A673 (cell line): ENCODE measurements around the gene DDX31. TPM values are rescaled to one million over a fixed set of nuclear protein-coding genes. Genes with fewer than 3 reads are reported as not detected.

Experiments
- BruUV-seq: library from RNA; stranded (reverse); fragments of 400-500 nt; replicated peaks from 2 replicates; lab custom pipeline; 2021; lab: Mats Ljungman, UMichigan
- CTCF ChIA-PET: fragments of 300-600 bp; sonication (Branson Sonifier 250); formaldehyde crosslinking; loops from one replicate; lab custom pipeline; 2022; ENCODE audit warnings: antibody characterized with exemption; lab: Charles Lee
- POLR2A ChIA-PET: fragments of 300-600 bp; sonication (Branson Sonifier 250); formaldehyde crosslinking; loops from one replicate; lab custom pipeline; 2022; ENCODE audit warnings: antibody characterized with exemption; ENCODE audit not compliant: low non-redundant PET; lab: Charles Lee
- DNase-seq: peaks from one replicate; pipeline ENCODE4 v3.0.0-alpha.2; 2015; ENCODE audit warnings: low spot score
- H3K27ac ChIP-seq: fragments of 200-600 bp; sonication (generic); 2 replicates; pipeline ENCODE4 v1.5.1; 2016; ENCODE audit warnings: mixed run types, low read depth, mild to moderate bottlenecking, mixed read lengths, antibody characterized with exemption, low read length; ENCODE audit not compliant: poor library complexity, severe bottlenecking
- H3K27me3 ChIP-seq: fragments of 200-600 bp; sonication (generic); replicated peaks from 2 replicates; pipeline ENCODE4 v1.6.1; 2017; ENCODE audit warnings: mixed run types, low read depth, mild to moderate bottlenecking, mixed read lengths, antibody characterized with exemption, low read length; ENCODE audit not compliant: insufficient read depth, poor library complexity
- H3K36me3 ChIP-seq: fragments of 200-600 bp; sonication (generic); 2 replicates; pipeline ENCODE4 v1.6.1; 2016; ENCODE audit warnings: mixed run types, mild to moderate bottlenecking, mixed read lengths, antibody characterized with exemption, low read length; ENCODE audit not compliant: insufficient read depth, poor library complexity, severe bottlenecking
- H3K4me1 ChIP-seq: fragments of 200-600 bp; sonication (generic); 2 replicates; pipeline ENCODE4 v1.6.1; 2017; ENCODE audit warnings: mixed run types, mild to moderate bottlenecking, mixed read lengths, antibody characterized with exemption, low read length; ENCODE audit not compliant: insufficient read depth, poor library complexity, severe bottlenecking
- H3K4me3 ChIP-seq: fragments of 200-600 bp; sonication (generic); 2 replicates; pipeline ENCODE4 v1.5.1; 2016; ENCODE audit warnings: low read depth, mixed run types, mild to moderate bottlenecking, mixed read lengths, low read length; ENCODE audit not compliant: poor library complexity, severe bottlenecking
- H3K9me3 ChIP-seq: fragments of 200-600 bp; sonication (generic); 2 replicates; pipeline ENCODE4 v1.6.1; 2016; ENCODE audit warnings: mixed run types, low read depth, mild to moderate bottlenecking, mixed read lengths, antibody characterized with exemption, low read length; ENCODE audit not compliant: poor library complexity, severe bottlenecking
- CTCF ChIP-seq: fragments of 300-800, 200-600 bp; sonication (generic); conservative IDR thresholded peaks from 2 replicates; pipeline ENCODE4 v1.5.1; 2017; ENCODE audit warnings: low read depth, mild to moderate bottlenecking, antibody characterized with exemption, low read length, moderate library complexity, mixed read lengths
- EZH2 ChIP-seq: fragments of 200-600 bp; sonication (generic); IDR thresholded peaks from 2 replicates; pipeline ENCODE4 v1.6.1; 2017; ENCODE audit warnings: borderline replicate concordance, low read depth, mild to moderate bottlenecking, mixed read lengths, antibody characterized with exemption, low read length; ENCODE audit not compliant: poor library complexity, severe bottlenecking
- intact Hi-C: fragments of 100-400 bp; cut with micrococcal nuclease; formaldehyde crosslinking; loops from one replicate; pipeline ENCODE4 v1.10.0; 2022; ENCODE audit not compliant: unreplicated experiment
- total RNA-seq: library from RNA; stranded (reverse); gene quantifications from 2 replicates; pipeline ENCODE4 v1.2.3, GENCODE V29; 2021

Gene DDX31
- total RNA-seq, 1 experiment from 2014 or later: 34.2 TPM

GRCh38 chr9:132579427-132579798 lies 90.4 kb downstream of the DDX31 start:
- POLR2A ChIA-PET: no interaction called here
- intact Hi-C loops: loop anchor here (5.0 to 10.0 kb wide), 2 partner anchors 225 to 822 kb away; no protein-coding TSS in a partner anchor
- Histone ChIP-seq H3K36me3 (no peaks in the 10 kb centered on the region), H3K9me3 (no peaks in the 10 kb centered on the region), H3K27me3 (peaks cover 96% of the 10 kb centered on the region), H3K4me3 (no peak overlapping the region), H3K27ac (no peak overlapping the region), H3K4me1 (peaks cover 4% of the 10 kb centered on the region)
- DNase-seq: no peak
- BruUV-seq: no TSS peak
- TF ChIP-seq EZH2 (no peak), CTCF (no peak)
- CTCF ChIA-PET: no interaction called here

GRCh38 chr9:132578367-132578932 lies 91.3 kb downstream of the DDX31 start:
- no peaks in the 10 kb centered on the region for H3K9me3 ChIP-seq
- peaks cover 91% of the 10 kb centered on the region for H3K27me3 ChIP-seq
- no TSS peak for BruUV-seq
- CTCF ChIA-PET: no interaction called here
- POLR2A ChIA-PET: no interaction called here
- intact Hi-C loops: loop anchor here (5.0 to 10.0 kb wide), 2 partner anchors 226 to 821 kb away; no protein-coding TSS in a partner anchor
- DNase-seq: no peak
- no peaks in the 10 kb centered on the region for H3K36me3 ChIP-seq
- no peak overlapping the region for H3K27ac ChIP-seq
- TF ChIP-seq CTCF: no peak
- TF ChIP-seq EZH2: peak; percentile 76
- H3K4me1 ChIP-seq: peaks cover 4% of the 10 kb centered on the region
- no peak overlapping the region for H3K4me3 ChIP-seq

- Histone ChIP-seq H3K27me3 (peaks cover 91% of the 10 kb centered on the region), H3K27ac (no peak overlapping the region), H3K36me3 (no peaks in the 10 kb centered on the region), H3K4me3 (no peak overlapping the region), H3K9me3 (no peaks in the 10 kb centered on the region), H3K4me1 (peaks cover 4% of the 10 kb centered on the region)
- DNase-seq: no peak
- ChIA-PET POLR2A (no interaction called here), CTCF (interaction anchor here (1.0 kb wide), 1 partner anchor 130 kb away, joined by 3 read pairs; no protein-coding TSS in a partner anchor)
- TF ChIP-seq EZH2: no peak
- BruUV-seq: no TSS peak
- intact Hi-C loops: loop anchor here (5.0 to 10.0 kb wide), 2 partner anchors 228 to 820 kb away; no protein-coding TSS in a partner anchor
These were observed 92.7 kb downstream of the DDX31 start for GRCh38 chr9:132577119-132577518.
